Uterus (tissue), 4 donors: ENCODE data around the gene SOX10. TPM values are rescaled to one million over a fixed set of nuclear protein-coding genes. Genes with fewer than 3 reads are reported as not detected.

Experiments
- DNase-seq, 2 donors: peaks; one replicate each; pipeline ENCODE4 v3.0.0-alpha.2; 2019 to 2020
- H3K27ac ChIP-seq, 2 donors: fragments of 200-600 bp; sonication (generic); 1 replicate in 1 of 2; 2 replicates in 1 of 2; pipeline ENCODE4 v1.5.1; 2016 to 2018
- H3K27me3 ChIP-seq, 2 donors: fragments of 200-600 bp; sonication (generic); one replicate each; pipeline ENCODE4 v1.5.1; 2018 to 2019; ENCODE audit warnings: control low read depth in 1 of 2
- H3K36me3 ChIP-seq, 2 donors: fragments of 200-600 bp; sonication (generic); one replicate each; pipeline ENCODE4 v1.5.1; 2019; ENCODE audit warnings: control low read depth in 1 of 2
- H3K4me1 ChIP-seq, 2 donors: fragments of 200-600 bp; sonication (generic); one replicate each; pipeline ENCODE4 v1.5.1; 2018 to 2019; ENCODE audit warnings: control low read depth in 1 of 2
- H3K4me3 ChIP-seq, 2 donors: fragments of 200-600 bp; sonication (generic); 1 replicate in 1 of 2; 2 replicates in 1 of 2; pipeline ENCODE4 v1.5.1; 2018 to 2019; ENCODE audit warnings: mild to moderate bottlenecking in 1 of 2
- H3K9me3 ChIP-seq, 2 donors: fragments of 200-600 bp; sonication (generic); one replicate each; pipeline ENCODE4 v1.5.1; 2019; ENCODE audit warnings: control low read depth in 1 of 2
- CTCF ChIP-seq, 4 experiments: fragments of 200-600 bp in 2 of 4; fragments of 450-650 bp in 2 of 4; sonication (generic) in 2 of 4; IDR thresholded peaks; one replicate each; pipeline ENCODE4 v1.5.1; 2016 to 2019; ENCODE audit warnings: antibody characterized with exemption in 4 of 4, mild to moderate bottlenecking in 2 of 4, moderate library complexity in 1 of 4
- POLR2A ChIP-seq, 2 donors: fragments of 450-650 bp; IDR thresholded peaks; one replicate each; pipeline ENCODE4 v1.6.1; 2016; ENCODE audit warnings: antibody characterized with exemption in 2 of 2, mild to moderate bottlenecking in 1 of 2, moderate library complexity in 1 of 2
- intact Hi-C: fragments of 100-400 bp; cut with DNase I; formaldehyde crosslinking; loops from one replicate; pipeline ENCODE4 v1.15.1; 2023; ENCODE audit warnings: low total_unique reads
- total RNA-seq, 4 donors: library from RNA; depleted of rRNA in 3 of 4; stranded (reverse); fragments of >200 nt in 3 of 4; gene quantifications; one replicate each; pipeline versions ENCODE4 v1.1.0 to v1.2.4, GENCODE V29; 2014 to 2023
- donor health status: DM: yes; HTN: yes; CAD: no.

The SOX10 gene
- total RNA-seq, 4 donors from 2014 or later: 2.3 to 3.8 TPM; not detected in 2

- intact Hi-C loops: no loop called here
These were observed 6.5 kb upstream of the SOX10 start for GRCh38 chr22:37990862-37991261.

GRCh38 chr22:37990301-37990700 is 5.9 kb upstream of the SOX10 start:
- Histone ChIP-seq H3K36me3 (no peaks in the 10 kb centered on the region), H3K4me1 (no peaks in the 10 kb centered on the region), H3K9me3 (no peaks in the 10 kb centered on the region), H3K27ac (no peak overlapping the region), H3K27me3 (no peaks in the 10 kb centered on the region), H3K4me3 (no peak overlapping the region)
- intact Hi-C loops: no loop called here
- TF ChIP-seq CTCF (IDR thresholded peaks at IDR 0.05): no peak
- TF ChIP-seq POLR2A (IDR thresholded peaks at IDR 0.05): no peak
- no peak for DNase-seq

More at GRCh38 chr22:37990862-37991261, 6.5 kb upstream of the SOX10 start:
- no peak for DNase-seq
- Histone ChIP-seq H3K4me3 (no peak overlapping the region), H3K36me3 (no peaks in the 10 kb centered on the region), H3K27me3 (no peaks in the 10 kb centered on the region), H3K9me3 (no peaks in the 10 kb centered on the region), H3K4me1 (no peaks in the 10 kb centered on the region), H3K27ac (no peak overlapping the region)
- no peak for TF ChIP-seq POLR2A (IDR thresholded peaks at IDR 0.05)
- no peak for TF ChIP-seq CTCF (IDR thresholded peaks at IDR 0.05)

GRCh38 chr22:37989146-37990045 is 5.0 kb upstream of the SOX10 start:
- intact Hi-C loops: no loop called here
- no peak overlapping the region for H3K4me3 ChIP-seq
- no peak for TF ChIP-seq CTCF (IDR thresholded peaks at IDR 0.05)
- no peak for TF ChIP-seq POLR2A (IDR thresholded peaks at IDR 0.05)
- no peaks in the 10 kb centered on the region for H3K36me3 ChIP-seq
- DNase-seq: no peak
- H3K27me3 ChIP-seq: no peaks in the 10 kb centered on the region
- no peaks in the 10 kb centered on the region for H3K9me3 ChIP-seq
- no peaks in the 10 kb centered on the region for H3K4me1 ChIP-seq
- H3K27ac ChIP-seq: no peak overlapping the region

GRCh38 chr22:37986371-37986770 is 2.0 kb upstream of the SOX10 start:
- intact Hi-C loops: no loop called here
- Histone ChIP-seq H3K36me3 (no peaks in the 10 kb centered on the region), H3K9me3 (no peaks in the 10 kb centered on the region), H3K4me3 (no peak overlapping the region), H3K27me3 (no peaks in the 10 kb centered on the region), H3K27ac (no peak overlapping the region), H3K4me1 (no peaks in the 10 kb centered on the region)
- TF ChIP-seq POLR2A (IDR thresholded peaks at IDR 0.05) (no peak), CTCF (IDR thresholded peaks at IDR 0.05) (no peak)
- no peak for DNase-seq

GRCh38 chr22:37985751-37986281 is 1.5 kb upstream of the SOX10 start:
- intact Hi-C loops: no loop called here

More at GRCh38 chr22:37985751-37986281, 1.5 kb upstream of the SOX10 start:
- H3K27ac ChIP-seq: no peak overlapping the region
- no peaks in the 10 kb centered on the region for H3K36me3 ChIP-seq
- no peaks in the 10 kb centered on the region for H3K27me3 ChIP-seq
- no peak for DNase-seq
- no peak overlapping the region for H3K4me3 ChIP-seq
- no peaks in the 10 kb centered on the region for H3K4me1 ChIP-seq
- no peaks in the 10 kb centered on the region for H3K9me3 ChIP-seq
- TF ChIP-seq CTCF (IDR thresholded peaks at IDR 0.05): no peak
- no peak for TF ChIP-seq POLR2A (IDR thresholded peaks at IDR 0.05)
